IPS-18c (cell line): ENCODE measurements around the gene WDR90.
A peak's percentile ranks its signal among the peaks of the same experiment; 100 is the strongest.

Source experiments
- H3K4me3 ChIP-seq: 2 replicates; pipeline ENCODE4 v1.7.0; 2013; ENCODE audit warnings: low read depth, mild to moderate bottlenecking, low read length, moderate library complexity; ENCODE audit not compliant: insufficient read depth
- H3K9me3 ChIP-seq: one replicate; pipeline ENCODE4 v1.6.1; 2013; ENCODE audit warnings: mild to moderate bottlenecking, low read length, moderate library complexity; ENCODE audit not compliant: control insufficient read depth, insufficient read depth

The WDR90 gene

GRCh38 chr16:634051-634670 lies 15.0 kb upstream of the WDR90 start:
- no peak overlapping the region for H3K4me3 ChIP-seq
- no peaks in the 10 kb centered on the region for H3K9me3 ChIP-seq

GRCh38 chr16:634996-635395 lies 14.2 kb upstream of the WDR90 start:
- no peak overlapping the region for H3K4me3 ChIP-seq

GRCh38 chr16:635573-636205 lies 13.5 kb upstream of the WDR90 start:
- peak overlapping the region; percentile 66 for H3K4me3 ChIP-seq
- no peaks in the 10 kb centered on the region for H3K9me3 ChIP-seq

More at GRCh38 chr16:634996-635395, 14.2 kb upstream of the WDR90 start:
- no peaks in the 10 kb centered on the region for H3K9me3 ChIP-seq

DNA sequence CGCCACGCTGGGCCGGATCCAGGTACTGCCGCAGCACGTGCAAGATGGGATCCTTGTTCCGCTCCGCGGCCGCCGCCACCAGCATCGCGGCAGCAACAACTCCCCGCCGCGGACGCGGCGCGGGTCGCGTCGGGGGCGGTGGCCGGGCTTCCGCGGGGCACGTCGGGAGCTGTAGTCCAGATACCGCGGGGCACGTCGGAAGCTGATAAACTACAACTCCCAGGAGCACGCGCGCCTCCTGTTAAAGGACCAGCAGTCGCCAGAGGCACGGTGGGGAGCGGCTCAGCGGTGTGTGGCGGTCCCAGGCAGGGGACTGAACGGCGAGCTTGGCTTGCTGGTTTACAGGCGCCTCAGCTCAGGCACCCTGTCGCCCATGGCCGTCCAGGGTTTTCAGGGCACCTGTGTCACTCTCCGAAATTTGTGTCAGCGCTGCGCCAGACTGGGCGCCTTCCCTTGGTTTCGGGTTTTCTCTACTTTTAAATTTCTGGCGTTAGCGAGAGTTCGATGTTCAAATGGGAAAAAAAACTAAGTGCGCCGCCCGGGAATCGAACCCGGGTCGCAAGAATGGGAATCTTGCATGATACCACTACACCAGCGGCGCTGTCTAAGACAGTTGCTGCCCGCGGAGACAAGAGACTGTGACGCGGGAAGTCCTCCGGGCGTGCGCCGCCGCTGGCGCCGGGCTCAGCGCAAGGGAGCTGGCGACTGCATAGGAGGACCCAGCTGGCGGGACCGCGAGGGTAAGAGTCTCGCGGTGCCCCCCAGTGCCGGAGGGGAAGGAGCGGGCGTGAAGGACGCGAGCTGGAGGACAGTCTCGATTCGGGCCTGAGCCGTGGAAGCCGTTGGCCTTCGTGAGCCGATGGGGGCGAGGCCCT lies 12.7 kb upstream of the WDR90 start, which contains the start of gene METTL26:
Gene METTL26 (minus strand): TSS at position 100 of the 875 bp plus-strand sequence. CDS start 15 bp downstream, at position 85.
- H3K9me3 ChIP-seq = no peaks in the 10 kb centered on the region
- H3K4me3 ChIP-seq = peak within 1 kb of the TSS; percentile 66

DNA sequence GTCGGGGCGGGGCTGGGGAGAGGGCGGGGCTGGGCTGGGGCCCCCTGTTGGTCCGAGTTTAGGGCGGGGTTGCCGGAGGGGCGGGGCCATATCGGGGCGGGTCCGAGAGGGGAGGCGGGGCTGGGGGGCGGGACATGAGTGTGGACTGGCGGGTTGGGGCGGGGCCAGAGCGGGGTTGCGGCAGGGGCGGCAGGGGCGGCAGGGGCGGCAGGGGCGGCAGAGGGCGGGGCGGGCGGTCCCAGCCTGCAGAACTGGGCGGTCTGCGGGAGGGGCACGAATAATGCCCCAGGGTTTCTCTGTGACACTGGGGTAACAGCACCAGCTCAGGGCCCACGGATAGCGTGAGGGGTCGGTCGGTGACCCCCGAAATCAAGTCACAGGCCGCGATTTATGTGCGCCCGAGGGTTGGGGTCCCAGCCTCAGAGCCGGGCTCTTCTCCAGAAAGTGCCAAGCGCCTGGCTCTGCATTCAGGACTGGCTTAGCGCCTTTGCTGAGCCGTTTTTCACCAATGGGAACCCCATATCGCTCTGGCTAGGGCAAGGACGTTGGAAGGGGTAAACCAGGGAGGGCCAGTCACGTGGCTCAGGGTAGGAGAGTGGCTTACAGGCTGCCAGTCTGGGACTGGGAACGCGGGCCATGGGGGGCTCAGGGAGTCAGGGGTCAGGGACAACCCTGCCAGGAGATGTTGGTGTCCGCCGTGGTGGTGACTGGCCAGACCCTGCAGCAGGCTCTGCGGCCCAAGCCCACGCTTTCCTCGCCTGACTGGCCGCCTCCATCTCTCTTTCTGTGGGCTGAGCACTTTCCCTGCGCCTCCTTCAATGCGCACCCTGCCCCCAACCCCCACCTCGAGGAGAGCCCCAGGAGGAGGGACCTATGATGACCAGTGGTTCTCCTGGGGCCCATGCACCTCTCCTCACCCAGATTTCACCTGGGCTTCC lies 11.8 kb upstream of the WDR90 start:
- H3K9me3 ChIP-seq = no peaks in the 10 kb centered on the region
- peak overlapping the region; percentile 66 for H3K4me3 ChIP-seq

- Histone ChIP-seq H3K4me3 (peak overlapping the region; percentile 31), H3K9me3 (no peaks in the 10 kb centered on the region)
Measured at GRCh38 chr16:638034-638543, 11.1 kb upstream of the WDR90 start.

GRCh38 chr16:638836-639235 lies 10.3 kb upstream of the WDR90 start:
- Histone ChIP-seq H3K4me3 (no peak overlapping the region), H3K9me3 (no peaks in the 10 kb centered on the region)

GRCh38 chr16:640614-641013 lies 8.6 kb upstream of the WDR90 start:
- H3K4me3 ChIP-seq = no peak overlapping the region; the same call in 1 of the 2 replicates
- no peaks in the 10 kb centered on the region for H3K9me3 ChIP-seq

- Histone ChIP-seq H3K9me3 (no peaks in the 10 kb centered on the region), H3K4me3 (peak within 1 kb of the TSS; percentile 72)
Measured at GRCh38 chr16:641326-642188, 7.6 kb upstream of the WDR90 start, which contains the start of gene MCRIP2. MCRIP2 (plus strand) TSS chr16:641828; CDS start chr16:641992, 164 bp downstream.

GRCh38 chr16:642189-643049 lies 6.7 kb upstream of the WDR90 start:
- H3K9me3 ChIP-seq = no peaks in the 10 kb centered on the region
- H3K4me3 ChIP-seq = peak overlapping the region; percentile 72

DNA sequence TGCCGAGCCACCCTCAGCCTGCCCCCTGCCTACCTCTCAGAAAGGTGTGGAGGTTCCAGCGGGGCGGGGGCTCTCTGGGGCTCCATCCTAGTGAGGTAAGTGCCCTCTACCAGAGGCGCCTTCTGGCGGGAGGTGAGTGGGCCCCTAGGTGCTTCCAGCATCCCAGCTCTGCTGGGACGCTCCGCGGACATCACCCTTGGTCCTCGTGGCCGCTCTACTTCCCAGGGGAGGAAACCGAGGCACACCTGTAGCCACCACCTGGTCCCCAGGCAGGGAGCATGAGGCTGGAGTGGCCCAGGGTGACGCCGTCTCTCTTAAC lies 6.2 kb upstream of the WDR90 start:
- peak overlapping the region; percentile 72 for H3K4me3 ChIP-seq
- H3K9me3 ChIP-seq = no peaks in the 10 kb centered on the region

GRCh38 chr16:644556-644955 lies 4.6 kb upstream of the WDR90 start:
- no peak overlapping the region for H3K4me3 ChIP-seq
- H3K9me3 ChIP-seq = no peaks in the 10 kb centered on the region

GRCh38 chr16:645852-646678 lies 3.1 kb upstream of the WDR90 start:
- H3K4me3 ChIP-seq = no peak overlapping the region
- no peaks in the 10 kb centered on the region for H3K9me3 ChIP-seq

- H3K9me3 ChIP-seq = no peaks in the 10 kb centered on the region
- no peak overlapping the region for H3K4me3 ChIP-seq
Measured at GRCh38 chr16:646679-647172, 2.4 kb upstream of the WDR90 start.
